NCI-H1417 treated with DMSO at 0.1 percent for 48 hours (cell line): ENCODE data around the gene PRAC1.
"Not testable (repeated sequence)": the region's sequence is repeated elsewhere in the genome, so short reads cannot be mapped to it uniquely, and the experiment has no call there.

ENCODE experiments used
- DNase-seq: peaks from one replicate; lab custom pipeline; 2025; lab: John Stamatoyannopoulos, UW

Gene PRAC1

DNA sequence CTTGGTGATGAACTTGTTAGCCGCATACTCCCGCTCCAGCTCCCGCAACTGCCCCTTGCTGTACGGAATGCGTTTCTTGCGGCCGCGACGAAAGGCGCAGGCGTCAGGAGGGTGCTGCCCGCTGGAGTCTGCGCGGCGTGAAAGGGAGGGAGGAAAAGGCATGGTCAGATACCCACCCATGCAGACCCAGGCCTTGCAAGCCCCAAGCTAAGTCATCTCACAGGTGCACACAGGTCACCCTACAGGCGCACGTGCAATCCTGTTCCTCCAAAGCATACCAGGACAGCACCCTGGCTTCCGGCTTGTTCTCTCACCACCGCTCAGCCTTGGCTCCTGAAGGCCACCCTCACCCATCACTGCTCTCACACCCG is 4.6 kb upstream of the PRAC1 start:
- no peak for DNase-seq

DNA sequence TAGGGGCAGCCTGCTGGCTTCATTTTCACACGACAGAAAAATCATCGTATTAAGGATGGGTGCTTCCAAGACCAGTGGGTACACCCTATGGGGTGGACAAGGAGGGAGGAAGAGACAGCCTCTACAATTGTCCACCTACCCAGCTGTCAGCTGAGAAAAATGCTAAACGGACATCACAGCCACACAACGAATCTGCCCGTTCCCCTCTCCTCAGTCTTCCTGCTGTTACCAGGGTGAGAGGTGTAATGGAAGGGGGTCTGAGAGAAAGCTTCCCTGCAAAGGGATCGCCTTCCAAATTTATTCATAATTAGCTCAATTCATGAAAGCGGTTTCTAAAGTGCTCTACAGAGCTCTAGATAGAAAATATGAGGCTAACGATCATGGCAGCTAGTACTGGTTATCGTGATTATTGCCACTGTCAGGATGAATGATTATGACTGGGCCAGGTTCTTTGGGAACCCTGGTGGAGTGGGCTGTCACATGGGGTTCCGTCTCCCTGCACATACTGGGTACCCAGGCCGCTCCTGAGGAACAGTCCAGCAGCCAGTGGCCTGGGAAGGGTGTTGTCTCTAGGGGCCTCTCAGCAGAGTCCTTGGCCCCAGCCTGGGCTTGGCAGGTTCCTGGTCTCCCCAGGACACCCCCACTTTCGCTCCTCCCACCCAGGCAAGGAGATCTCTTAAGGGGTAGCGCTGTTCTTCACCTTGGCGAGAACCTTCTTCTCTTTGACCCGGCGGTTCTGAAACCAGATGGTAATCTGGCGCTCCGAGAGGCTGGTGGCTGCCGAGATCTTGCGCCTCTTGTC is 4.0 kb upstream of the PRAC1 start:
- no peak for DNase-seq

DNA sequence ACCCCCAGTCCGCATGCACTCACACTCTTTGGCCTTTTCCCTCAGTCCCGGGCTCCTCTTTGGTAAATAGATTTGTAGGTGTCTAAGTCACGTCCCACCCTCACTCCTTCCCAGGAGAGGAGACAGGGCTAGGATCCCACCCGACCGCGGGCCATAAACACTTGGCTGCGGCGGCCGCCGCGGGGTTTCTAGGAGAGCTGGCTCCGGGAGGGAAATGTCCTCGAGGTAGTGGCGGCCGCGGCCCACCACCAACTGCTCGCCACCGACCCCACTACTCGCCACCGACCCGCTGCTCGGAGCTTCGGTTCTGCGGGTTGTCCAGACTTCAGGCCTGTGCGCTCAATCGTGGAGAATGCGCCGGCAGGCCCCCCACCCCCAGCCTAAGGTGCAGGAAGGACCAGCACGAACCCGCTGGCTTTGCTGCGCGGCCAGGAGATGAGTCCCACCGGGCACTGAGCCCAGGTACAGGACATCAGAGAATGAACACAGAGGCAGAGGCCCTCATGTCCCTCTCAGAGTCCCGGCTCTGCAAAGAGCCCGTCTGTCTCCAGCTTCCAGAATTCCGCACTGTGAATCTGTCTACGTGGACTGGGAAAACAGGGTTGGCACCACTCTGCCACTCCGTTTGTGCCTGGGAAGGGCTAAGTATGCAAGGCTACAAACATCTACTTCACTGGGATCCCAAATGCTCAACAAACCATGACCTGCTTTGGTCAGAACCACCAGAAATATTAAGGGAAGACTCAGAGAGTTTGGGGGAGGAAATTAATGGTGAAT is 3.2 kb upstream of the PRAC1 start:
- DNase-seq = no peak

DNA sequence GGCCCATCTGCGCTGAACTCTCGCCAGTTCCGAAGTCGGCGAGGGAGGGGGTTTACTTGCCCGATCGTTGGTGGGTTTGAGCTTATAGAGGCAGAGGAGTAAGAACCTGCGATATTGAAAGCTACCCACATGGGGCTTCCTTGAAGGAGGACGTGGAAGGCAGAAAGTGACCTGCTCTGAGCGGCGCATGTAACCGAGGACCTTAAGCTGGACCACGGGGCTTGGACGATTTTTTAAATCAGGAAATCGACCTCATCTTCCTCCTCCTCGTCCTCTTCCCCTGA is 2.6 kb upstream of the PRAC1 start:
- no peak for DNase-seq

DNA sequence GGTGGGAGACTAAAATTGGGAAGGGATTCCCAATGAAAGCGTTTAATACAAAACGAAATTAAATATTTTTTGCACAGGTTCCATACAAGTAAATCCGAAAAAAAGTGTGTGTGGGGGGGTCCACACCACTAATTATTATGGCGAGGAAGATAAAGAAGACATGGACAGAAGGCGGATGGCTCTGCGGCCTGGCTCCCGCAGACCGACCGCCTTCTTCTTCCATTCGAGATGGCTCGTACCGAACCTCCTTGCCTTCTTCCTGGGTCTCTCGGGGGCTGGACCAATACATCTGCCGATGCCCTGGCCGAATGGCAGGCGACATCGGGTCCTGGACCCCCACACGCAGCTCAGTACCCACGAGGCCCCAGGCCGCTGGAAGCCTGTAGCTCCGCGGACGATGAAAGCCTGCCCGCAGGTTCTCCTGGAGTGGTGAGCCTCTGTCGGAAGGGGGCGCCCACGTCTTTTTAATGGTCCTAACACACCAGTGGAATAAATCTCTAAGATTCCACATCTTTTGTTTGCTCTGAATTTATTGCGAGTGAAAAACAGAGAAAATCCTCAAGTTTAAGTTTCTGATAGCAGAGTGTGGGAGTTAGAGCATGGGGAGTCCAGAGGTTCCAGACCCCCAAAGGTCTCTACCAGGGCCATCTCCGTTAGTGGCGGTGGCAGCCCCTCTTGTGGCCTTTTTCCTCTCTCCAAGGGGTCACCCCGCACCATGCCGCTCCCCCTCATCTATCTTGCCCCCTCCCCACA is 2.1 kb upstream of the PRAC1 start:
- DNase-seq = no peak

DNA sequence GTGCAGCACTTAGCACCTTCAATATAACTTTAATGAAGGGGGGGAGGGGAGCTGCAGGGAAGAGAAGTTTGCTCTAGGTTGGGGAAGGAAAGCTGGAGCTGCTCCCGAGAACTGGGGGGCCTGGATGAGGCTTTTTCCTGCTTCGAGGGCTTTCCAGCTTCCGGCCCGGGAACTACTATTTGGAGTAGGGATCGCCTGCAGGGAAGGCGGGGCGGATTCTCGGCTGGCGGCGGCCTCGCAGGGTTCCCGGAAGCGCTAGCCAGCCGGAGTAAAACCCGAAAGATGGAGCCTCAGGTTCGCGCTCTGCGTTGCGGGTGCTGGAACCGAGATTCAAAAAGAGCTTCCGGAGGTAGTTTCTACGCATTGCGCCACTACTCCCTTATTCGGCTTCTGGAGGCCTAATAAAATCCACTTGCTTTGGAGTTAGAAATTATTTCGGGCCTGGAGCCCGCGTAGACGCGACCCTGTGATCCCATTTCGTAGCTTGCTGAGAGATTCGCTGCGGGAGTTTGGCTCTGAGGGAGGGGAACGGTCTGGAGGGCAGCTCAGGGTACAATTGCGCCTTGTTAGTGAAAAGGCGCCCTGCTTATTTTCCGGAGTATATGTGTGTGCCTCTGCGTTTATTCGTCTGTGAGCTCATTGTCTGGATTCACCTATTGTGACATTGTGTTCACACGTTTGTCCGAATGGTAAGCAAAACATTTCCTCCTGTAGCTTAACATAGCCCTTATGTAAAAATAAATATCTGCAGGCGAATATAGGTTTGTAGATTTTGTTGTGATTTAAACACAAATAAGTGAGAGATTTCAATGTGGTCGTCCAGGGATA is 1.3 kb upstream of the PRAC1 start:
- DNase-seq = no peak

DNA sequence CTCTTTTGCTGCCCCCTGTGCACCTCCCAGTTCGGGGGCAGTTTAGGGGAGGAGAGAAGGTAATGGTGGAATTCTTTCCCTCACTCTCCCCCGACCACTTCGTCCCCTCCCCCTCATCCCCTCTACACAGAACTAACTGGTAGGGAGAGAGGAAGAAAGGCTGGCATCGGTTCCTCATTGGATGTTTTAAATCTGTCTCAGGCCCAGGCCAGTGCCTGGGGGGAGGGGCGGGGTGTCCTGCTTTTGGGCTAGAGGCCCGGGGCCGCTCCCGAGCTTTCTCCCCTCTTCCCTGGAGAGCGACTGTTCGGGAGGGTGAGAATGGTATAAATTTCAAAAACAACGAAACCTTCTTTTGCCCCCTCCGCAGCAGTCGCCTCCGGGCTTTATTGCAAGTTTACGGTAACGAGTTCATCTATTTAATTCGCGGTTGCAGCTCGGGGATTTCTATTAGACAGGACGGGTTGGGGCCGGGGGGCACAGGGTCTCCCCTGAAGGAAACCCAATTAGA is 651 bp upstream of the PRAC1 start, which contains the start of gene PRAC2:
TSS of gene PRAC2 (plus strand) at position 271 of the 508 bp plus-strand sequence. CDS start 1,226 bp downstream, outside the sequence.
- DNase-seq = no peak

DNA sequence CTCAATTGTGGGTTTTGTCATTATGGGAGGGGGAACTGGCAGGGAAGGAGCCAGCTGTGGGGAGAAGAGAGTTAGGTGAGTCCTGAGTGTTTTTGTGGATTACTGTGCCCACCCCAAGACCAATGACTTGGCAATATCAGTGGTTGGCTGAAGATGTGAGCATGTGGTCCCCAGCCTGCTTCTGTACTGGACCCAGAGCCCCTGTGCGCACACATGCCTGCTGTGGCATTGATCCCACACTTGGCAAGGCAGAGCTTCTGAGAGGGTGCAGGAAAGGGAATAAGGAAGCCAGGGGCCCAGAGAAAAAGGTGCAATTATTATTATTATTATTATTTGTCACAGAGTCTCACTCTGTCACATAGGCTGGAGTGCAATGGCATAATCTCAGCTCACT is 1.3 kb downstream of the PRAC1 start:
- no peak for DNase-seq

DNA sequence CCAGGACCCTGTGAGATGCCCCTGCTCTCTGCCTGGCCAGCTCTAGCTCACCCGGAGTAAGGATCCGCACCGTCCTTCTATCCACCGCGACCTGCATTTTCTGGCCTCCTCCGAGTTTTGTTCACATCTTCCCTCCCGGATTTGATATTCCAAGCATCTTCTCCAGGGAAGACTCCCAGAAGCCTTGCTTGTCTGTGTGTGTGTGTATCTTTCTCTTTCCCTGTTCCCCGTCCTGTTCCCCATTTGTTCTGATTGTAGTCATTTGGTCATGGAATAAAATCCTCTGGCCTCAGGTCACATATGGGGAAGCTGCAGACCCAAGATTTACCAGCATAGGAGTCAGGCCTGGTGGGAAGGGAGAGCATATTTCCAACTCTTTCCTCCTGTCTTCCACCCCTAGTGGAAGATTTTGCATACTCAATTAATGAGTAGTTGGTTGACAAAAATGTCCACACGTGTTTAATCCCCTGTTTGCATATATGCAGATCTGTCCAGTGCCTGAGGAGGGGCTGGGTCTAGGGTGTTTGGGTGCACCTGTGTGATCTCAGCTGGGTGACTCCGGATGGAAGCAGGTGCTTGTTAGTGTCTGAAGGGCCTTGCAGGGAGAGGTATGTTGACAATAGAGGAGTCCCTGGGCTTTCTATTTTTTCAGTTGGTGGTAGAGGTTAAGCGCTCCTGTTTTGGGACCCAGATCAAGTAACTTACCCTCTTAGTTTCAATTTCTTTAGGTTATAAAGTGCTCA is 1.9 kb downstream of the PRAC1 start:
- no peak for DNase-seq

DNA sequence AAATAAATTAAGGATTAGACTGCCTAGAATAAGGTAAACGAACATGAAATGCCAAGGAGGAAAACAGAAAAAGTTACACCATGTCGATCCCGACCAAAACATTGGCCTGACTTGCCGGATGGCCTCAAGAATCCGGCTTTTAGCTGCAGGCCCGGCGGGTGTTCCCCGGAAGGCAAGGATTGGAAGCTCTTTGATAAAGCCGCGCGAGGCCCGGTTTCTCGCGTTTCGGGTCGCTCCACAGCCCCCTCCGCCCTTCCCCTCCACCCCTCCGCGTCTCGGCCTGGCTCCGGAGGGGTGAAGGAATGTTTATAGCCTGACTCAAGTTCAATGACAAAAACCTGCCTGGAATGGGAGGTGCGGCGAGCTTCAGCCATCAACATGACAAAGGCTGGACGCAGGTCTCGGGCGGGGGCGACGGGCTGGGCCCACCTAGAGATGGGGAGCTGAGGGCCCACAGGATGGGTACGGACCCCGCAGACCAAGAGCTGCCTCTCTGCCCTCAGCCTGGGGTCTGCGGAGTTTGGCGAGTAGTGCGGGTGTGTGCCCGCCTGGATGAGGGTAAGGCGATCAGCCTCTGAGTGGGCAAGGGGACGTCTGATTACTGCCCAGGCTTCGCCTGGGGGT is 2.6 kb downstream of the PRAC1 start:
- DNase-seq = no peak

DNA sequence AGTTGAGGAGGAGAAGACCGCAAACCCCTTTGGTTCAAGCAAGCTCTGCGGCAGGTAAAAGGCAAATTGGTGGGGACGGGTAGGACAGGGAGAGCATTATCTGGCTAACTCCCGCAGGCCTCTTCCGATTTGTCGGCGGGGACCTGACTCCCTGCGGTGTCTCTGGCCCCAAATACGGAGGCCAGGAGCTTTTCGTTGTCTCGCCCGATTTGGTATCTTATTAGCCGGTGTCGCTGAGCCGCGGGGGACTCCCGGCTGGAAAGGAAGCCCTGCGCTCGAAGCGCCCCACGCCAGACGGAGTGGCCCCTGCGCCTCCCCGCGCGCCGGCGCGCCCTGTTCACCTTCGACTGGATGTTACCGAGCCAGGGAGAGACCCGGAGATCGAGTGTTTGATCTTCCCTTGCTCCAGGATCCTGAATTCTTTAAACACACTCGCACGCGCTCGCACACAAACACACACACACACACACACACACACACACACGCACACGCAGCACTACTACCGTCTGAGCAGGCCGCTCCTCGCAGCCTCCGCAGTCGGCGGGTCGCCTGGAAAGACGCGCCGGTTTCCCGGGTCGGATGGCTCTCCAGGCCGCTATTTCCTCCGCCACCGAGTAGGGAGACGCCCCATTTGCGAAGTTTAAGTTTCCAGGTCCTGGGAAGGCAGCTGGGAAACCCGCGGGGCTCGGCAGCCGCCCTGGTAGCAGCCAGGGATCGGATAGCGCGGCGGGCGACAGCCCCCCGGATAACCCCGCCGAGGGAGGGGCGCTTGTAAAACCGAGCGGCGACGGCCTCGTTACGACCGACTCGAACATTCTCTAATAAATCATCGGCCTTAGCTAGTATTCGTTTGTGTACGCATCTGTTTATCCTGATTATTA is 3.3 kb downstream of the PRAC1 start:
- no peak for DNase-seq

DNA sequence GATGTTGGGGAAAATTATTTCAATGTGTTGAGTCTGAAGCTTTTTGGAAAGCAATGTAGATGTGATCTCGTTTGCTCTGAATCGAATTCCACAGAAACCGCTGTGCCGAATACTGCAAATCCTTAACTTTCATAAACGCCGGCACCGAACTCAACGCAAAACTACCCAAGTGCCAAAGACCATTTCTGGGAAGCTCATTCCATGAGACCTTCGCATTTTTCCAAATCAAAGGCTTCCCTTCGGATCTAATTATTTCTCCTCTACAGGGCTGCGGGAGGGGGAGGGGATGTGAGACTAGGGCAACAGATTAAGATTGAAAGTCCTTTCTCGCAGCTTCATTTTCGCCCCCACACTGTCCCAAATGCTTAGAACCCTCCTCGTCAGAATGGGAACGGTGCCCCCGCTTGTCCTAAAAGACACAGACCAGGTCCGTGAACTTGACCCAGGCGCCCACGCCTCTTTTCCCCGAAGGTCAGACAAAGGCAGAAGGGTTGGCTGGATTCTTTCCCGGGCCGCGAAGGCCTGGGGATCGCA is 4.0 kb downstream of the PRAC1 start:
- no peak for DNase-seq

DNA sequence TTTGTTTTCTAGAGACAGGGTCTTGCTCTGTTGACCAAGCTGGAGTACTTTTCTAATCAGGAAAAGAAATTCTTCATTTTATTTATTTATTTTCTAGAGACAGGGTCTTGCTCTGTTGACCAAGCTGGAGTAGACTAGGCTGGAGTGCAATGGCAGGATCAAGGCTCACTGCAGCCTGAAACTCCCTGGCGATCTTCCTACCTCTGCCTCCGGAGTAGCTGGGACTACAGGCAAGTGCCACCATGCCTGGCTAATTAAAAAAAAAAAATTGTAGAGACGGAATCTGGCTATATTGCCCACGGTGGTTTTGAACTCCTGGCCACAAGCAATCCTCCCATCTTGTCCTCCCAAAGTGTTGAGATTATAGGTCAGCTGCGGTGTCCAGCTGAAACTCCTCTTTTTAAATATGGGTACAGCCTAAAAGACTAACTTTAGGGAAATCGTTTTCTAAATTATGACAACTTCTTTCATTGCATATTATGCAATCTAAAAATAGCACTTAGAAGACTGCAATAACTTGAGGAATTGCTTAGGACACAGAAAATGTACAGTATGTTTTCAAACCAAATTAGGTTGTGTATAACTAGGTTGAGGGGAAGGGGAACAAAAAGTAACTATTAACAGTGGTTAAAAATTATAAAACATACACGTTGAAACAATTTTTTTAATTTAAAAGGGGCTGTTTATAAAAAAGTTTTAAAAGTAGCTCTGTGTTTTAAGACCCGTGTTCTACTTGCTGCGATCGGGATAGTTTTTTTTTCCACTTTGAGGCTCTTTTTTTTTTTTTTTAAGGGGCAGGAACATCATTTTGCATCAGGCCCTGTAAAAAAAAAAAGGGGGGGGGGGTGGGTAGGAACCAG is 4.7 kb downstream of the PRAC1 start:
- no peak for DNase-seq

DNA sequence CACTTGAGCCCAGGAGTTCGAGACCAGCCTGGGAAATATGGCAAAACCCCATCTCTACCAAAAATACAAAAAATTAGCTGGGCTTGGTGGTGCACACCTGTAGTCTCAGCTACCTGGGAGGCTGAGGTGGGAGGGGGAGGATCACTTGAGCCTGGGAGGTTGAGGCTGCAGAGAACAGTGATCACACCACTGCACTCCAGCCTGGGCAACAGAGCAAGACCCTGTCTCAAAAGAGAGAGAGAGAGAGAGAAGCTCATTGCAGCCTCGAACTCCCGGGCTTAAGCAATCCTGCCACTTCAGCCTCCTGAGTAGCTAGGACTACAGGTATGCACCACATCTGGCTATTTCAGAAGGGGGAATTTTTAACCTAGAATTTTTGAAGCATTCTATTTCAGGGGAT is 5.8 kb downstream of the PRAC1 start:
- not testable (repeated sequence) for DNase-seq

DNA sequence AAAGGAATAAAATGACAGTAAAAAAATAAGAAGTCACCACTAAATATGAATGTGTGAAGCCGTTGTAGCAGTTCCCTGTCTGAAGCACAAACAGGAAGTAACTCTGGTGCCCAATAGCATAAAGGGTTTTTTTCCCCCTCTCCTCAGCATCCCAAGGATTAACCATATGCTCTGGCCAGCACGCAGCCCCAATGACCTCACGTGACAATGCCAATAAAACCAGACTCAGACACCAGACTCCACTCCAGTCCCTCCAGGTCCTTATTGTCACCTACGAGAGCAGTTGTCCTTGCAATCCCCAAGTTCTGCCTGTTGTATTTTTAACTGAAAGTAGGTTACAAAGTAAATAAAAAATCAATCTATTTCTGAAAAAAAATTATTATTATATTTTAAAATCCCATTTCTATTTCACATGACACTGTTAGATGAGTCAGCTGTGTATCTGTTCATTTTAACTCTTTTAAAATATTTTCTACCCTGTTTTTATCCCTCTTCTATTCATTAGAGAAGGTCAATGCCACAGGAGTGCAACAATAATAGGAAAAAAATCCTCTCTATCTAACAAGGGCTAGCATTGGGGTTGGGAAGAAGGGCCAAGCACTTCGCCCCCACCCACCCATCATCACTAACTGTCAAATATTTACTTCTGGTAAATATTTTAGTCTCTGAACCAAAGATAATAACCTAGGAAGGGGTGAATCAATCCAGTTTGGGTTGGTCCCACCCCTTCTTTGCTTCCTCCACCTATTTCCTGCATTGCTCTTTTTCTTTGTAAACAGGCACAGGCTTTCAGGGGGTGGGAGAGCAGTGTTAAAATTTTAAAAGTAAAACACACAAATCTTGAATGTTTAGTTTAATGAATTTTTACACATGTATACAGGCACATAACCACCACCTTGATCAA is 6.6 kb downstream of the PRAC1 start:
- no peak for DNase-seq

DNA sequence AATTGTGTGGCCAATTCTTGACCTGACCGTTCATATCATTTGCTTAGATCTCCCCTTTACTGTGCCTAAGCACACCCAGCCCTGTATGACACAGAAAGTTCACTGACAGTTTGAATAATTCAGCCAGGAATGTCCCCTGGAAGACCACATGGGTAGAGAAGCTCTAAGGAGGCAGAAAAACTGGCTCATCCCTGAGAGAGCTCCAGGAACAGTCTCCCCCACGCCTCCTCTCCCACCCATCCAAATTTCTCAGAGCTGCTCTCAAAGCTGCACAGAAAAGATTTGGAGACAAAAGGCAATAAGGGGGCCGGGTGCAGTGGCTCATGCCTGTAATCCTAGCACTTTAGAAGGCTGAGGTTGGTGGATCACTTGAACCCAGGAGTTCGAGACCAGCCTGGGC is 11.2 kb downstream of the PRAC1 start:
- DNase-seq = no peak
